Activated CD4-positive, alpha-beta memory T cell treated with anti-CD3 and anti-CD28 coated beads, Interleukin-2, amount 10 ng/mL, durations not matched to agents 7 days and 5 days (primary cell): ENCODE results near the gene BCL11B. TPM values are rescaled to one million over a fixed set of nuclear protein-coding genes. Genes with fewer than 3 reads are reported as not detected.

Experiments
- CTCF ChIA-PET: fragments of 350-600 bp; sonication (Branson Sonifier 250); formaldehyde crosslinking; loops from one replicate; lab custom pipeline; 2021; ENCODE audit warnings: antibody characterized with exemption, inconsistent platforms; lab: Charles Lee
- POLR2A ChIA-PET: fragments of 350-600 bp; sonication (Branson Sonifier 250); formaldehyde crosslinking; loops from one replicate; lab custom pipeline; 2021; ENCODE audit warnings: antibody characterized with exemption; lab: Charles Lee
- DNase-seq: peaks from one replicate; pipeline ENCODE4 v3.0.0-alpha.2; 2020
- H3K27ac Mint-ChIP-seq: one replicate; pipeline ENCODE4 v1.8.0; 2021; ENCODE audit warnings: mild to moderate bottlenecking, mixed read lengths
- H3K27me3 Mint-ChIP-seq: one replicate; pipeline ENCODE4 v1.8.0; 2021; ENCODE audit warnings: mixed read lengths
- H3K36me3 Mint-ChIP-seq: one replicate; pipeline ENCODE4 v1.8.0; 2021; ENCODE audit warnings: low read depth, mixed read lengths
- H3K4me1 Mint-ChIP-seq: one replicate; pipeline ENCODE4 v1.8.0; 2021; ENCODE audit warnings: mixed read lengths
- H3K4me3 Mint-ChIP-seq: one replicate; pipeline ENCODE4 v1.8.0; 2021; ENCODE audit warnings: mild to moderate bottlenecking, mixed read lengths
- H3K9me3 Mint-ChIP-seq: one replicate; pipeline ENCODE4 v1.8.0; 2021; ENCODE audit warnings: mixed read lengths
- total RNA-seq, 2 experiments: library from RNA; stranded (reverse); gene quantifications; one replicate each; pipeline ENCODE4 v1.2.3, GENCODE V29; 2021

Gene BCL11B
- total RNA-seq, 2 experiments from 2014 or later = 81.7 to 82.0 TPM

DNA sequence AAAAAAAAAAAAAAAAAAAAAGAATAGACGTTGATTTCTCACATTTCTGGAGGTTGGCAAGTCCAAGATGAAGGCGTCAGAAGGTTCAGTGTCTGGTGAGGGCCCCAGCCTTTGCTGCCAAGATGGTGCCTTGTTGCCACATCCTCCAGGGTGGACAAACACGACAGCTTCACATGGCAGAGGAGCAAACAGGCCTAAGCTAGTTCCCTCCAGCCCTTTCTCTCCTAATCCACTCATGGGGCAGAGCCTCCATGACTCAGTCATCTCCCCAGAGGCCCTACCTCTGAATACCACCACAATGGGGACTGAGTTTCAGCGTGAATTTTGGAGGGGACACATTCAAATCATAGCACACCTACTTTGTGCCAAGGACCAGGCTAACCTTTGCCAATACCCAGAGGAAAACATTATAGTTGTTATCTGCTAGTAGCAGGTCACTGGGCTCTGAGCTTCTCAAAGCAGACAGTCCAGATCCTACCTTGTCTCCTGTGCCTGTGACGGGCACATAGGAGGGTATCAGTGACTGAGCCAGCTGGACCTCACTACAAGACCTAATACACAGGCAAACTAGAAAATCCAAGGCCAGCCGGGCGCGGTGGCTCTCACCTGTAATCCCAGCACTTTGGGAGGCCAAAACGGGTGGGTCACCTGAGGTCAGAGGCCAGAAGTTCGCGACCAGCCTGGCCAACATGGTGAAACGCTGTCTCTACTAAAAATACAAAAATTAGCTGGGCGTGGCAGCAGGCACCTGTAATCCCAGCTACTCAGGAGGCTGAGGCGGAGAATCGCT, 10.5 kb upstream of the BCL11B start:
- no peaks in the 10 kb centered on the region for H3K9me3 Mint-ChIP-seq
- POLR2A ChIA-PET = interaction anchor here (0.7 kb wide), 1 partner anchor 13 kb away, joined by 3 read pairs; no protein-coding TSS in a partner anchor
- H3K27ac Mint-ChIP-seq = no peak overlapping the region
- no peak for DNase-seq
- peaks cover 15% of the 10 kb centered on the region for H3K27me3 Mint-ChIP-seq
- peaks cover 30% of the 10 kb centered on the region for H3K4me1 Mint-ChIP-seq
- H3K36me3 Mint-ChIP-seq = no peaks in the 10 kb centered on the region
- H3K4me3 Mint-ChIP-seq = no peak overlapping the region
- CTCF ChIA-PET = interaction anchor here (1.4 kb wide), 1 partner anchor 38 kb away, joined by 3 read pairs; no protein-coding TSS in a partner anchor

DNA sequence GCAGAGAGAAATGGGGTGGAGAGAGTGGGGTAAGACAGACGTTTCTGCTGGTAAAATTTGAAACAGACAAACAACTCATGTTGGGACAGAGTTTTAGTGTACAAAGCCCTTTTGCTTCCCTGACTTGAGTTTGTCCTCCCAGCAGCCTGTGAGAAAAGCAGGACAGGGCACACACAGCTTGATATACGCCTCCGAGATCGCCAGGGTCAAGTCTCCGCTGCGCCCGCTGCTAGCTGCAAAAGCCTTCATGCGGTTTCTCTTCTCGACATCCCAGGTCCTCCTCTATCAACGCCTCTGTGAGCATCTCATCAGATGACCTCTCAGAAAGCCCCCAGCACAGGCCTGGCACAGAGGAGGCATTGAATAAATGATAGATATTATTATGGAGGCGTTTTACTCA, 9.4 kb upstream of the BCL11B start:
- DNase-seq = no peak
- ChIA-PET CTCF (no interaction called here), POLR2A (no interaction called here)

DNA sequence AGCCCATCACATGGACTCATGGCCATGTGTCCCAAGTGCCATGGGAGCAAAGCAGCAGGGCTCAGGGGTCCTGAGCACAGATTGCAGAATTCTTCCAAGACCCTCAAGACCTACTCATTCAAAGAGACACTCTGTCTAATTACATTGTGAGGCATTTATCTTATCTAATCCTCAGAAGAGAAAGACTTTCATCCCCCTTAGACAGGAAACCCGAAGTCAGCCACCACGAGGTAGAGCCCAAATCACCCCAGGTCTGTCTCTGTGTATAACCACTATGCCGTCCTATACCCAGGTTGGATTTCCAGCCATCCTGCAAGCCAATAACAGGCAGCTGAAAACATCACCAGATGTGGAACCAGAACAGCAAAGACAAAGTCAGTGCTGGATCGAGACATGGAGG, 8.9 kb upstream of the BCL11B start:
- no peak for DNase-seq
- ChIA-PET POLR2A (no interaction called here), CTCF (interaction anchor here (1.8 kb wide), 1 partner anchor 39 kb away, joined by 4 read pairs; no protein-coding TSS in a partner anchor)
- H3K27ac Mint-ChIP-seq = no peak overlapping the region
- no peak overlapping the region for H3K4me3 Mint-ChIP-seq
- H3K36me3 Mint-ChIP-seq = no peaks in the 10 kb centered on the region
- peaks cover 27% of the 10 kb centered on the region for H3K27me3 Mint-ChIP-seq
- no peaks in the 10 kb centered on the region for H3K9me3 Mint-ChIP-seq
- peaks cover 24% of the 10 kb centered on the region for H3K4me1 Mint-ChIP-seq

More for the DNA sequence above, 9.4 kb upstream of the BCL11B start:
- no peaks in the 10 kb centered on the region for H3K9me3 Mint-ChIP-seq
- peaks cover 23% of the 10 kb centered on the region for H3K27me3 Mint-ChIP-seq
- no peaks in the 10 kb centered on the region for H3K36me3 Mint-ChIP-seq
- peaks cover 25% of the 10 kb centered on the region for H3K4me1 Mint-ChIP-seq
- no peak overlapping the region for H3K4me3 Mint-ChIP-seq
- H3K27ac Mint-ChIP-seq = no peak overlapping the region

DNA sequence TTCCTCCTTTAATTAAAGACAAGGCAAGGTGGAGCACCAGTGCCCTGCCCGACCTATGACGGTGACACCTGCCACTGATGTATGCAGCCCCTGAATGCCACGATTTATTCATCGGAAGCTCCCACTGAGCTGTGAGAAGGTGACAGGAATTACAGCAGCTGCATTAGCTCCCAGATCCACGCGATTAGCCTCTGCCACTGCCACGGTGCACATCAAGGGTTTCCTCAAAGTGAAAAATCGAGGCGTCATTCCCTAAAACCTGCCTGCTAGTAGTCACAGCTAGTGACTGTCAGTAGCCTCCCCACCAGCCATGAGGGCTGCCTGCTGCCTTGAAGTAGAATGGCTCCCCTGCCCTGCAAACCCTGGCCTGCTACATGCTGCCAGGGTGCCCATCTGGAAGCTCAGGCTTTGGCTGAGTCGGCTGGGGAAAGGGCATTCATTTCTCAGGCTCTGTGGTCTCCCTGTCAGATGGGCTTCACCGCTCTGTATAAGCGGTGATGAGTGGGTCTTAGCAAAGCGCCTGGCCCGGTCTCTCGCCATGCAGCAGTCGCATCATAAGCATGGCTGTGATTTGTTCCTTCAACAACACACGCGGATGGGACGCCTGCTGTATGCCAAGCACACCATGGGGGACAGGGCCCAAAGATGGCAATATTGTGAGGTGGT, 8.2 kb upstream of the BCL11B start:
- Mint-ChIP-seq H3K27me3 (peaks cover 33% of the 10 kb centered on the region), H3K9me3 (no peaks in the 10 kb centered on the region), H3K36me3 (no peaks in the 10 kb centered on the region), H3K4me1 (peaks cover 18% of the 10 kb centered on the region), H3K4me3 (no peak overlapping the region), H3K27ac (no peak overlapping the region)
- no peak for DNase-seq
- ChIA-PET CTCF (interaction anchor here (1.8 kb wide), 1 partner anchor 40 kb away, joined by 4 read pairs; no protein-coding TSS in a partner anchor), POLR2A (interaction anchor here (0.6 kb wide), 1 partner anchor 582 kb away, joined by 3 read pairs; no protein-coding TSS in a partner anchor)

DNA sequence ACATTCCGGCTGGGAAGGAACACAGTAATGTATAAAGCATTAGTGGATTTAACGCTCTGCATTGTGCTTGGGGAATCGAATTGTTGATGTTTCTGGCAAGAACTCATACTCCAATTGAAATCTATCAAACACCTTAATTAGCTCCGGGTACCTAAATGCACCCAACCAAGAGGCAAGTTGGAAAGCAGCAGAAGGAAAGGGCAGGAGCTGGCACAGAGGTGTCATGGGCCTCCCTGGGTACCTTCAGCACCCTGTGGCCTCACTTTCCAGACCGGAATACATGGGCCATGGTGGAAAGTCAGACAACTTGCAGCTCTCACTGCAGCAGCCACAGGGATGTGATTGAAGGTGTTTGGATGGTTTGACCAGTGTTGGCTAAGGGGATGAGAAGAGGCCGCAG, 6.8 kb upstream of the BCL11B start:
- ChIA-PET POLR2A (interaction anchor here (2.3 kb wide), 1 partner anchor 8 kb away, joined by 7 read pairs; no protein-coding TSS in a partner anchor), CTCF (interaction anchor here (1.4 to 1.8 kb wide), 3 partner anchors 41 to 138 kb away, joined by 3 to 7 read pairs (median 4); no protein-coding TSS in a partner anchor)
- H3K27me3 Mint-ChIP-seq = peaks cover 38% of the 10 kb centered on the region

DNA sequence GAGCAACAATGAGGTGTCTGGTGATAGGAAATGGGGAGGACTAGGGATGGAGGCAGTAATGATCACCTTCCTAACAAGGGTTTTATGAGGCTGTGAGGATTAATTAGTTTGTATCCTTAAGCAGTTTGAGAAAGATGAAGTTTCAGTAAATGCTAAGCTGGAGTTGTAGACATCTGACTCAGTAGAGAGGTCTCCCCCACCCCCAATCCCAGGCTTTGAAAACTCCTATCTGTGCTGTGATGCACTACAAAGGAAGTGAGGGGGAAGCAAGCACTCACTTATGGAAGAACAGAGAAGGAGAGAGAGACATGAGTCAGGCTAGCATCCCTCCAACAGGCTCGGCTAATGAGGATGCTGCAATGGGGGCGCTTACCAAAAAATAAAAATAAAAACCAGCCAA, 5.5 kb upstream of the BCL11B start:
- H3K4me1 Mint-ChIP-seq = peaks cover 30% of the 10 kb centered on the region

More for the DNA sequence above, 6.8 kb upstream of the BCL11B start:
- peaks cover 23% of the 10 kb centered on the region for H3K4me1 Mint-ChIP-seq
- H3K4me3 Mint-ChIP-seq = no peak overlapping the region
- no peak for DNase-seq
- H3K9me3 Mint-ChIP-seq = no peaks in the 10 kb centered on the region
- H3K27ac Mint-ChIP-seq = no peak overlapping the region
- no peaks in the 10 kb centered on the region for H3K36me3 Mint-ChIP-seq

DNA sequence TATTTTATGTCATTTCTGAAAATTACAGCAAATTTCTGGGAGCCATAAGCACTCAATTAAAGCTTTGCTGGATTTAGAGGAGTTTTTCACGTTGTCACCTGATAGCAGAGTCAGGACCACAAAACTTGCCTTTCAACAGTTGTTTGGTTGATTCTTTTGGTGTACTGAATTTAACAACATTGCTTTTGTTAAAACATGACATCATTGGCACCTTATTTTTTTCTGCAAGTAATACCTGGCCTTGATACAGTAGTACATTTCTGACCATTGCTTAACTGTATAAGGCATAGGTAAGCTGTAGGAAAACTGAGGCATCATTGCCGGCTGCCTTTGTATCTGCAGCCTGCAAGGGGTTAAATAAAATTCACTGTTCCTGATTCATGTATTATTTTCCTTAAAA, 4.5 kb upstream of the BCL11B start:
- no peak for DNase-seq
- H3K27ac Mint-ChIP-seq = no peak overlapping the region
- no peak overlapping the region for H3K4me3 Mint-ChIP-seq
- H3K9me3 Mint-ChIP-seq = no peaks in the 10 kb centered on the region
- H3K4me1 Mint-ChIP-seq = peaks cover 35% of the 10 kb centered on the region
- ChIA-PET POLR2A (interaction anchor here (1.5 to 24.6 kb wide), 2 partner anchors 12 to 38 kb away, joined by 3 to 1689 read pairs; no protein-coding TSS in a partner anchor), CTCF (interaction anchor here (1.0 kb wide), 1 partner anchor 11 kb away, joined by 4 read pairs; no protein-coding TSS in a partner anchor)
- peaks cover 38% of the 10 kb centered on the region for H3K27me3 Mint-ChIP-seq
- H3K36me3 Mint-ChIP-seq = peaks cover 3% of the 10 kb centered on the region

More for the DNA sequence above, 5.5 kb upstream of the BCL11B start:
- ChIA-PET POLR2A (interaction anchor here (1.0 to 2.3 kb wide), 5 partner anchors 8 to 15 kb away, joined by 3 to 7 read pairs (median 3); no protein-coding TSS in a partner anchor), CTCF (interaction anchor here (1.0 to 1.6 kb wide), 3 partner anchors 10 to 139 kb away, joined by 4 to 7 read pairs (median 5); no protein-coding TSS in a partner anchor)
- Mint-ChIP-seq H3K9me3 (no peaks in the 10 kb centered on the region), H3K27ac (no peak overlapping the region), H3K27me3 (peaks cover 38% of the 10 kb centered on the region), H3K36me3 (no peaks in the 10 kb centered on the region), H3K4me3 (no peak overlapping the region)
- DNase-seq = no peak

DNA sequence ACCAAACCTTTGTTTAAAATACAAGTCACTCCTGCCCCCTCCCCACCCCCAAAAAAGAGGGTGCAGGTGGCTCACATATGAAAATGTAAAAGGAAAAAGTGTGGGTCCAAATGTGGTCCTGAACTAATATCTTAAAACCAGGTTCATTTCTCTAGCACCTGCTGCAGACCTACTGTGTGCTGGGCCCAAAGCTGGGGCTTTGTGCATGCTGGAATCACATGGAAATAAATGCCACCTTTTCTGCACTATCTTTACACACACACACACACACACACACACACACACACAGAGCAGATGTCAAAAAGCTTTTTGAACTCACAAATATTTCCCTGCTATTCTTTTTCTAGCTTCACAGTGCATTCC, 3.2 kb upstream of the BCL11B start:
- POLR2A ChIA-PET = interaction anchor here (1.0 to 24.6 kb wide), 7 partner anchors 9 to 1816 kb away, joined by 4 to 1689 read pairs (median 5); no protein-coding TSS in a partner anchor
- H3K27ac Mint-ChIP-seq = no peak overlapping the region
- H3K4me3 Mint-ChIP-seq = peak overlapping the region; percentile 85
- no peak for DNase-seq
- H3K9me3 Mint-ChIP-seq = no peaks in the 10 kb centered on the region
- CTCF ChIA-PET = interaction anchor here (0.6 to 3.9 kb wide), 10 partner anchors 11 to 1657 kb away, joined by 3 to 27 read pairs (median 4); no protein-coding TSS in a partner anchor
- H3K27me3 Mint-ChIP-seq = peaks cover 35% of the 10 kb centered on the region
- peaks cover 27% of the 10 kb centered on the region for H3K4me1 Mint-ChIP-seq
- H3K36me3 Mint-ChIP-seq = peaks cover 7% of the 10 kb centered on the region

DNA sequence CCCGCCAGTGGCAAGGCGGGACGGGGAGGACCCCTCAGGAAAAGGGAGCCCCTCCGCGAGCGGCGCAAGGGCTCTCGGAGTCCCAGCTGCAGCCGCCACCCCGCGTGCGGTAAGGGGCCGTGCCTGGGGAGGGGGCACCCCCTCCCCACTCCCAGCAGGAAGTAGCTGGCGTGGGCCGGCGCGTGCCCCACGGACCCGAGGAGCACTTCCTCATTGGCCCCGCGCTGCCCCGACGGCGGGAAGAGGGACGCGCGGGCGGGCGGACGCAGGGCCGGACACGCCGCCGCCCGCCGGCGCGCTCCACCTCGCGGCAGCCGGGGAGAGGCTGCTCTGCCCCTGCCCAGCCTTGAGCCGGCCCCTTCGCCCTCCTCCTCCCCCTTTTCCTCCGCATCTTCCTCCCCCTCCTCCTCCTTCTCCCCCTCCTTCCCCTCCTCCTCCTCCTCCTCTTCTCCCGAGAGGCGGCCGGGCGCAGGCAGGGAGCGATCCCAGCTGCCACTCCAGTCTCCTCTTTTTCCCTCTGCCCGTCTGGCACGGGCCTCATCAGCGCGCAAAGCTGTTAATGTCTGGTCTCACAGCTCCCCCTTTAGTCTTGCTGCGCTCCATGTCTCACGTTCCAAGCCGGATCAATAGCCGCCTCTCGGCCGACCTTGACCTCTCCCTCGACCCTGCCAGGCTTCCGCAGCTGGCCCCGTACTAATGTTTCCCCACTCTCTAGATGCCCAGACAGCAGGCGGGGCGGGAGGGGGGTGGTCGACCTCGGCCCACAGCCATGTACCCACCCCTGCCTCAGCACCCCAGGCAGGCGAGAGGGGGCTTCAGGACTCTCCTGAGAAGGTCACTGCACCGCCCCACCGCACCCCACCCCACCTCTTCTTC, 2.6 kb upstream of the BCL11B start:
- peak; percentile 66 for DNase-seq
- ChIA-PET CTCF (interaction anchor here (0.6 to 3.9 kb wide), 16 partner anchors 10 to 1657 kb away, joined by 3 to 27 read pairs (median 4); no protein-coding TSS in a partner anchor), POLR2A (interaction anchor here (0.6 to 24.6 kb wide), 11 partner anchors 10 to 1816 kb away, joined by 3 to 1689 read pairs (median 5); no protein-coding TSS in a partner anchor)
- peaks cover 35% of the 10 kb centered on the region for H3K27me3 Mint-ChIP-seq
- H3K4me3 Mint-ChIP-seq = peak overlapping the region; percentile 85
- H3K4me1 Mint-ChIP-seq = peaks cover 27% of the 10 kb centered on the region
- peak overlapping the region; percentile 78 for H3K27ac Mint-ChIP-seq
- peaks cover 11% of the 10 kb centered on the region for H3K36me3 Mint-ChIP-seq
- no peaks in the 10 kb centered on the region for H3K9me3 Mint-ChIP-seq

DNA sequence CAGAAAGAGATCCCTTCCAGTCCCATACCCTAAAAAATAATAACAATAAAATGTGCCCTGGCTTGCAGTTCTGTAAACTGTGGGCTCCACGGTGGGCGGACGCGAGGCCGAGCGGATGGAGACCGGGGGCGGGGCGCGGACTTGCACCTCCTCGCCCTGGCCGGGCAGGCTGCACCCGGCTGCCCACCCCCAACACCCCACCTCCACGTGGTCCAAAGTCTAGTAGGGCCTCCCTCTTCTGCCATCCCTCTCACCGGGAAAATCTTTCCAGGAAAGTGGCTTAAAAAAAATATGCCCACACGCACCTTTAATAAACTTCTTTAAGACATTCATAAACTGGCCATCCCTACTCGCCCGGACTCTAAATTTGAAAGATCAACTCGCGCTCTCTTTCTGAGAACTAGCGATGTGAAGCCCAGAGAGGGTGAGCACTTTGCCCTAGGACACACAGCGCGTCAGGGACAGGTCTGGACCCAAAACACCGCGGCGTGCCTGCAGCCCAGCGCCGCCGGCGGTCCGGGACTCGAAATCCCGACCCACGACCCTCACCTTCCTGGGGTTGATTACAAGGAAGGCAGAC, 1.9 kb upstream of the BCL11B start:
- ChIA-PET POLR2A (interaction anchor here (0.6 to 24.6 kb wide), 12 partner anchors 9 to 1815 kb away, joined by 3 to 1689 read pairs (median 5); no protein-coding TSS in a partner anchor), CTCF (interaction anchor here (0.6 to 3.9 kb wide), 10 partner anchors 9 to 1296 kb away, joined by 3 to 27 read pairs (median 4); no protein-coding TSS in a partner anchor)
- Mint-ChIP-seq H3K27ac (peak overlapping the region; percentile 77), H3K4me1 (peaks cover 27% of the 10 kb centered on the region), H3K4me3 (peak overlapping the region; percentile 79), H3K9me3 (no peaks in the 10 kb centered on the region), H3K36me3 (peaks cover 17% of the 10 kb centered on the region), H3K27me3 (peaks cover 34% of the 10 kb centered on the region)
- DNase-seq = peak; percentile 57
